Hematopoietic multipotent progenitor cell treated with erythropoietin and hydrocortisone succinate and interleukin-3 and kit ligand, for 17 days (in vitro differentiated cells): ENCODE results near the gene DIPK1A.

Experiments
- DNase-seq: peaks from one replicate; pipeline ENCODE4 v3.0.0-alpha.2; 2015; ENCODE audit warnings: low spot score

DIPK1A gene

GRCh38 chr1:92961131-92961895 is at the start of gene DIPK1A:
Gene DIPK1A, minus strand, starts transcription at chr1:92961462. Its CDS starts 33 bp downstream, at chr1:92961429.
- DNase-seq = peak; percentile 13

- DNase-seq = no peak
Measured at GRCh38 chr1:93007941-93008577, 46.8 kb upstream of the DIPK1A start.

DNA sequence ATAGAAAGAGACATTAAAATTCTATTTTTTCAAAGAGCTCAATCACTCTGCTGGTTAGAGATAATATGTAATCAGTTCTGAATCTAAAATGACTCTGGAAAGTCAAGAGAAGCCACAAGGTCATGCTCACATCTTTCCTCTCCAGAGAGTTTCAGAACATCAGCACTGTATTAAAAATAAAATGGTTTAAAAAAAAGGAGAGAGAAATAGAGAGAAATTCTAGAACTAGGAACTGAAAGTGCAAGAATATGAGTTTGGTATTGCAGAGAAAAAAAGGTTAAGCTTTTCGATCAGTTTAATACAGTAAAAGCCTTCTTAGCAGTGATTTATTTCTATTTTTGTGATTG is 44.0 kb upstream of the DIPK1A start:
- no peak for DNase-seq

DNA sequence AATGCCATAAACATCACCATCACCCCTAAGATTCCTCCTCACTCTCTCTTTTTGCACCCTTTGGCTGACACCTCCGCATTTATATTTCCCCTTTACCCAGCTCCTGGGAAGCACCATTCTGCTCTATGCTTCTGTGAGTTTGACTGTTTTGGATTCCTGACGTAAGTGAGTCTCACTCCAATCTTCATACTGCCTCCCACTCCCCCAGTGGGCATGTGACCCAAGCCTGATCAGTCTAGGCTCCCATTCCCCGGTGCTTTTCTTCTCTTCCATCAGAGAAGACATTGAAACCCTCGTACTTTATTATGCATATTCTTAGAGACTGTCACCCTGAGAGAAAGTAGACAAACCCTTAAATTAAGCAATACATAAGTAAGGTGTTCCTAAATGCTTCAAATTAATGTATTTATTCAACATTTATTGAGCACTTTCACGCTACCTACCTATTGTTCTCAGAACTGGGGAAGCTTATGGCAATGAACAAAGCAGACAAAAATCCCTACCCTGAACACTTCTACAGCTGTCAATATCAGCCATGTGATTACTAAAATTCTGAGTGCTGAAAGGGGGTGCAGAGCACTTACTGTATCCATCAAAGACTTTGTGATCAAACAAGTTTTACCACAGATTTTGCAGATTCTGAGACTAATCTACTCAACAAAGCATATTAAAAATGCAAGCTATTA is 43.4 kb upstream of the DIPK1A start:
- DNase-seq = no peak

DNA sequence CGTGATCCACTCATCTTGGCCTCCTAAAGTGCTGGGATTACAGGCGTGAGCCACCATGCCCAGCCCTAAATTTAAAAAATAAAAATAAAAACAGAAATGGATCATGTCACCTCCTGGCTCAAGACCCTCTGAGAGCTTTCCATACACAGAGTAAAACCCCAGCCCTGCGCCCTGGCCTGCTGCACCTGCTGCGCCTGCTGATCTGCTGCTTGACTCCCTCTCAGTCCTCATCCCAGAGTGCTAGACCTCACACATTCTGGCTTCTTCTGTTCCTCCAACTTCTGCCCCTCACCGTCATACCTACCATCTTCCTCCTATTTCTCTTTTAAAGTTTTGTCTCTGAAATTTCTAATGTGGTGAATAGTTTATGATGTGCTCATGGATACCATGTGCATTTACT is 42.7 kb upstream of the DIPK1A start:
- DNase-seq = no peak

DNA sequence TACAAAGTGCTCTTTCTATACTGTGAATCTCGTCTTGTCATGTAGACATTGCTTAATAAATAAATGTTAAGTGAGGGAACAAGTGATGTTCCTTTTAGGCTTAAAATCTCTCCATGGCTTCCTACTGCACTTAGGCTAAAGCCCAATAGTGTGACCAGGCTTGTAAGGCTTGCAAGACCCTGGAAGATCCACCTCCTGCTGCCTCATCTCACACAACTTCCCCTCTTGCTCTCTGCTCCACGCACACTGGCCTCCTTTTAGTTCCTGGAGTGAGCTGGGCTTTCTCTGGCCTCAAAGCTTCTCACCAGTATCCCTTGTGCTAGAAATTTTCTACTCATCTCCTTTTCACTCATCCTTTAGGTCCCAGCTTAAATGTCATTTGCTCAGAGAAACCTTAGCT is 41.5 kb upstream of the DIPK1A start:
- no peak for DNase-seq

GRCh38 chr1:93001893-93002292 is 40.6 kb upstream of the DIPK1A start:
- no peak for DNase-seq

DNA sequence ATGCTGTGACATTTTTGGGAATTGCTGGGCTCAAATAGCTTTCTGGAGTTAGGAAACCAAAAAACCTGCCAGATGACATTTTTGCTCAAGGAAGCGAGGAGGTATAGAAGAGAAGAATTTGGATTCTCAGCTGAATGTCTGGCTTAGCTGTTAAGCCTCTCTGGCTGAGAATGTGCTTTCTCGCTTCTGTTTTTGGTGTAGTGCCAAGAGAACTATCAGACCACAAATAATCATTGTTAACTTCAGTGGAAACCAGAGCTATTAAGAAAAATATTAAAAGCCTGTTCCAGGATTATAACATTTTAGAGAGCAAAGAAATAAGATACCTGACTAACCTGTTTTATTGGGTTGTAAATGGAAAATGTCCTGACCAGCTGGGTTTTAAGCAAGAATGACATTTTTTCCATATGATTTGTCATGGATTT is 39.5 kb upstream of the DIPK1A start:
- no peak for DNase-seq

DNA sequence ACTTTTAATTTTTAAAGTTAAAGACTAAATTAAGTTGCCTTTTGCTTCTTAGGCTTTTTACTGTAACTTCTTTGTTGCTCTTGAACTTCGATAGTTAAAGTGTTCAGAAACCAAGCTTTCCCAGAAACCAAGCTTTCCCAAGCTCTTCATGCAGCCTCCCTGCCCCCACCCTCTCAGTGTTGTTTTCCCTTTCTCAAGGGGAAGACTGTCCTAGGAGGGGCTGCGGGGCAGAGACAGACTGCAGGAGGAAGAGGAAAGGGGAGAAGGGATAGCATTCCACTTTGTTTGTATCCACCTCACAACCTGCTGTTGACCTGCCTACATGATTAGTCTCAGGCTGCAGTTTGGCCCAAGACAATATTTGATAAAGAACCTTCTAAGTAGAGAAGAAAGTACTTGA is 39.0 kb upstream of the DIPK1A start:
- DNase-seq = no peak

DNA sequence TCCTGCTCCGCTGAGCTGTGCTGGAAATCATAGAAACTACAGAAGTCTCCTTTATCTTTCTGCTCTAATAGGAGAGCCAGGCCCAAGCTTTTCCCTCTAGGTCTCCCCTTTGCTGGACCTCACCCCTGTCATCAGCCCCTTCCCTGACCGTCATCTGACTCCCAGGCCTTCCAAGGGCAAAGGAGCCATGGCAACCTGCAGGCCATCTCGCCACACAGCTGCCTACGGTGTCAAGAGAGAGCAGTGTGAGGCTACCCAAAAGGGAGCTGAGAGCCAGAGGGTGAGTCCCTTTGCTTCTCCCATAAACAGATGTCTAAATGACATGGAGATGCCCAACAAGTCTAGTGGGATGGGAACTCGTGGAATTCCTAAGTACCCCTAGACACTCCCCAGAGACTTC is 37.6 kb upstream of the DIPK1A start:
- no peak for DNase-seq

GRCh38 chr1:92995441-92996430 is 34.5 kb upstream of the DIPK1A start:
- no peak for DNase-seq

- DNase-seq = peak; percentile 76
Measured at GRCh38 chr1:92994105-92994712, 32.9 kb upstream of the DIPK1A start.

DNA sequence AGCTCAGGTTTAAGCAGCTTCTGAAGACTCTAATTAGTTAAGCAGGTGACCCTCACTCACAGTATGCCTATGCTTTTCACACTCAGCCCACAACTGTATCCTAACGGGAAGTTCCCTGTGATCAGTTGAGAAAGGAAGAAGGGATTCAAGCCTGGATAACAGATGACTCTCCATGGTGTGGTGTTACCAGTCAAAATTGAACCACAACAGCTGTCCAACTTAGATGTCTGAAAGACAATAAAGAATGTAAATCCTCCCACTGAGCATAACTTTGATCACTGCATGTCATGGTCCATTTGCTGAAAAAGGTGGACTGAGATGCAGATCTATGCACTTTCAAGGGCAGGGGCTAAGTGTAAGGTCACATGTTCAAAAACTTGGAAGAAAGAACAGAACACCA is 32.3 kb upstream of the DIPK1A start:
- no peak for DNase-seq

DNA sequence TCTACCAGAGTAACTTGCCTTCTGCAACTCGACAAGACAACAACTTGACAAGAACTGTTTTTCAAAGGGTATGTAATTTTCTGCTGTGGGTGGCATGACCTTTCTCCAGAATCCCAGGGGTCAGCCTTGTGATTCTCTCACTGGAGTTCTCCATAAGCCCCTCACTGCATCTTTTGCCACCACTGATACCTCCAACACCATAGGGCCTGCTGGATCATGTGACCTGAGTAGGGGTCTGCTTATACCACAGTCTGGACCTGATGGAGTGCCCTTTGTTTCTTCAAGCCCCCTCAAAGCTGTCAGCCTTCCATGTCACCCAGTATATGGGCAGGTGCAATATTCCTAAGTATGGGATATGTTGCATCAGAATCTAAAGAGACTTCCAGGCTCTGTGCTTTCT is 31.6 kb upstream of the DIPK1A start:
- DNase-seq = no peak

DNA sequence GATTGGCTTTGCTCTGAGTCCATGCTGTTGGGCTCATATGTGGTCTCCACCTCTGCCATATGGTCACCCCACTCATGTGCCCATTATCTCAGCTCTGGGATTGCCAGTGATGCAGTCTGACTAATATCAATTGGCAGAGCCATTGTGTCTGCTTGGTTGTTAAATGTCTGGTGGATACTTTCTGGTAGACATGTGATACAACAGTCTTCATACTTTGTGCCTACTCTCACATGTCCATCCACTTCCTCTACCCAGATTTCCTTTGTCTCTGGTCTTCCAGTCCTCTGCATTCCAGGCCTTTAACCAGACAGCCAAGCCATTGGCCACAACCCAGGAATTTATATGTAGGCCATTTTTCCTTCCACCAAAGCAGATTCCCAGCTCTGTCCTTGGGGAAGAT is 30.8 kb upstream of the DIPK1A start:
- DNase-seq = no peak

GRCh38 chr1:92990828-92991227 is 29.6 kb upstream of the DIPK1A start:
- DNase-seq = no peak

DNA sequence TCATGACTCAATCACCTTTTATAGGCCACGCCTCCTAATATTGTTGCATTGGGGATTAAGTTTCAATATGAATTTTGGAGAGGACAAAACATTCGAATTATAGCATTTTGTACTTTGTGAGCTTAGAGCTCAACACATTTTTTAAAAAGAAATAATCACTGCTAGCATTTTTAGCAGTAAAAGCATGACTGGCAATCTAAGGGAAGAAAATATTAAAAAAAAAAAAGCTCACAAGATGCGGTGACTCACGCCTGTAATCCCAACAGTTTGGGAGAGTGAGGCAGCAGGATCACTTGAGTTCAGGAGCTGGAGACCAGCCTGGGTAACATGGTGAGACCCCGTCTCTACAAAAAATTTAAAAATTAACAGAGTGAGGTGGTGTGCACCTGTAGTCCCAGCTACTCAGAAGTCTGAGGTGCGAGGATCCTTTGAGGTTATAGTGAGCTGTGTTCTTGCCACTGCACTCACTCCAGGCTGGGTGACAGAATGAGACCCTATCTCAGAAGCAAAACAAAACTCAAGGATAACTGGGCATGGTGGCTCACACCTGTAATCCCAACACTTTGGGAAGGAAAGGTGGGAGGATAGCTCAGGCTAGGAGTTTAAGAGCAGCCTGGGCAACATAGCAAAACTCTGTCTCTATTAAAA is 28.8 kb upstream of the DIPK1A start:
- no peak for DNase-seq

GRCh38 chr1:92989253-92989652 is 28.0 kb upstream of the DIPK1A start:
- DNase-seq = no peak

DNA sequence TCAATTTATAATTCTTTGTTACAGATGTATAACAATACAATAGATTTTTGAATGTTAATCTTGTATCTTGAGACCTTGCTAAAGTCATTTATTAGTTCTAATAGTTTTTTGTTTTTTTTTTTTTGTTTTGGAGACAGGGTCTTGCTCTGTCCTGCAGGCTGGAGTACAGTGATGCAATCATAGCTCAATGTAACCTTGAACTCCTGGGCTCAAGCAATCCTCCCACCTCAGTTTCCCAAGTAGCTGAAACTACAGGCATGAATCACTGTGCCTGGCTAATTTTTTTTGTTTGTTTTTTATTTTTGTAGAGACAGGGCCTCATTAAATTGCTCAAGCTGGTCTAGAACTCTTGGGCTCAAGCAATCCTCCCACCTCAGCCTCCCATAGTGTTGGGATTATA is 26.2 kb upstream of the DIPK1A start:
- no peak for DNase-seq

DNA sequence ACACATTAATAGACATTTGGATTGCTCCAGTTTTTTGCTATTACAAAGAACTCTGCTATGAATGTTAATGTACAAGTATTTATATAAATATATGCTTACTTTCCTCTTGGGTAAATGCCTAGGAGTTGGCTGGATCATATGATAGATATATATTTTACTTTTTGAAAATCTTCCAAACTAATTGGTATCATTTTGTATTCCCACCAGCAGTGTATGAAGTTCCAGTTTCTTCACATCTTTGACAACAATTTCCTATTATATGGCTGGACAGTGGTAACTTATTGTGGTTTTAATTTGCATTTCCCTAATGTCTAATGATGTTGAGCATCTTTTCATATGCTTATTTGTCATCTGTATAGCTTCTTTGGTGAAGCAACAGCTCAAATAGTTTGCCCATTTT is 23.8 kb upstream of the DIPK1A start:
- no peak for DNase-seq
